Measurements from ENCODE around the gene MMAB. TPM values are rescaled to one million over a fixed set of nuclear protein-coding genes. Genes with fewer than 3 reads are reported as not detected.

MMAB gene
- 36.0 and 40.1 TPM in 2 replicates for total RNA-seq (2014; rRNA removed; shearing (Covaris generic))

- DNase-seq (ENCODE audit: low read depth) = peak; percentile 99
These were observed at the start of gene MMAB, which contains the start of gene MVK for GRCh38 chr12:109573029-109573913. Gene MMAB (minus strand): TSS chr12:109573504. CDS start chr12:109573480, 24 bp downstream. Gene MVK (plus strand): TSS chr12:109573794. CDS start chr12:109574823, 1,029 bp downstream.

GRCh38 chr12:109621901-109622364 lies 48.6 kb upstream of the MMAB start:
- no peak for DNase-seq (ENCODE audit: low read depth)

- no peak for DNase-seq (ENCODE audit: low read depth)
These were observed 47.9 kb upstream of the MMAB start for GRCh38 chr12:109621211-109621694.

- DNase-seq (ENCODE audit: low read depth) = no peak
These were observed 45.8 kb upstream of the MMAB start for GRCh38 chr12:109619002-109619604.

- no peak for DNase-seq (ENCODE audit: low read depth)
These were observed 44.8 kb upstream of the MMAB start for GRCh38 chr12:109618082-109618481.

GRCh38 chr12:109617491-109617890 lies 44.2 kb upstream of the MMAB start:
- no peak for DNase-seq (ENCODE audit: low read depth)

GRCh38 chr12:109615556-109616229 lies 42.4 kb upstream of the MMAB start:
- DNase-seq (ENCODE audit: low read depth) = no peak

GRCh38 chr12:109613649-109614455 lies 40.5 kb upstream of the MMAB start:
- DNase-seq (ENCODE audit: low read depth) = no peak

- DNase-seq (ENCODE audit: low read depth) = peak; percentile 27
These were observed 39.7 kb upstream of the MMAB start for GRCh38 chr12:109612975-109613502.

GRCh38 chr12:109612003-109612402 lies 38.7 kb upstream of the MMAB start:
- no peak for DNase-seq (ENCODE audit: low read depth)

GRCh38 chr12:109611223-109611622 lies 37.9 kb upstream of the MMAB start:
- DNase-seq (ENCODE audit: low read depth) = peak; percentile 41

GRCh38 chr12:109610523-109610922 lies 37.2 kb upstream of the MMAB start:
- no peak for DNase-seq (ENCODE audit: low read depth)

GRCh38 chr12:109609342-109609741 lies 36.0 kb upstream of the MMAB start:
- no peak for DNase-seq (ENCODE audit: low read depth)

- no peak for DNase-seq (ENCODE audit: low read depth)
These were observed 35.5 kb upstream of the MMAB start for GRCh38 chr12:109608793-109609192.

GRCh38 chr12:109608270-109608669 lies 35.0 kb upstream of the MMAB start:
- DNase-seq (ENCODE audit: low read depth) = no peak

- no peak for DNase-seq (ENCODE audit: low read depth)
These were observed 34.3 kb upstream of the MMAB start for GRCh38 chr12:109607618-109608017.

GRCh38 chr12:109606320-109607028 lies 33.2 kb upstream of the MMAB start:
- no peak for DNase-seq (ENCODE audit: low read depth)

GRCh38 chr12:109605599-109606228 lies 32.4 kb upstream of the MMAB start:
- no peak for DNase-seq (ENCODE audit: low read depth)

GRCh38 chr12:109605016-109605415 lies 31.7 kb upstream of the MMAB start:
- DNase-seq (ENCODE audit: low read depth) = no peak

GRCh38 chr12:109604132-109604585 lies 30.9 kb upstream of the MMAB start:
- DNase-seq (ENCODE audit: low read depth) = no peak
